H9 (cell line): ENCODE results near the gene NINL. TPM values are rescaled to one million over a fixed set of nuclear protein-coding genes. Genes with fewer than 3 reads are reported as not detected.

Experiments
- DNase-seq: peaks from one replicate; pipeline ENCODE4 v3.0.0-alpha.2; 2017
- H2AFZ ChIP-seq: one replicate; pipeline ENCODE4 v1.6.1; 2013; ENCODE audit warnings: mild to moderate bottlenecking, low read length, control low read depth, moderate library complexity
- H2AK5ac ChIP-seq: 2 replicates; pipeline ENCODE4 v1.6.1; 2013; ENCODE audit warnings: low read length, control low read depth, mixed read lengths; ENCODE audit not compliant: insufficient read length
- H2BK120ac ChIP-seq: one replicate; pipeline ENCODE4 v1.6.1; 2013; ENCODE audit warnings: low read depth, mild to moderate bottlenecking, low read length, control low read depth, inconsistent platforms; ENCODE audit not compliant: poor library complexity, severe bottlenecking
- H2BK12ac ChIP-seq: 2 replicates; pipeline ENCODE4 v1.6.1; 2013; ENCODE audit warnings: low read length, control low read depth, mixed read lengths, low read depth; ENCODE audit not compliant: insufficient read length
- H2BK15ac ChIP-seq: 2 replicates; pipeline ENCODE4 v1.6.1; 2013; ENCODE audit warnings: low read depth, low read length, control low read depth
- H2BK20ac ChIP-seq: one replicate; pipeline ENCODE4 v1.6.1; 2013; ENCODE audit warnings: low read depth, mild to moderate bottlenecking, low read length, control low read depth, inconsistent platforms; ENCODE audit not compliant: poor library complexity, severe bottlenecking
- H2BK5ac ChIP-seq: 2 replicates; pipeline ENCODE4 v1.6.1; 2013; ENCODE audit warnings: low read length, control low read depth, mixed read lengths; ENCODE audit not compliant: insufficient read length
- H3K14ac ChIP-seq: 2 replicates; pipeline ENCODE4 v1.6.1; 2013; ENCODE audit warnings: low read length, control low read depth; ENCODE audit not compliant: insufficient read depth
- H3K18ac ChIP-seq: 2 replicates; pipeline ENCODE4 v1.6.1; 2013; ENCODE audit warnings: low read depth, mild to moderate bottlenecking, mixed read lengths, low read length, control low read depth; ENCODE audit not compliant: insufficient read length
- H3K23ac ChIP-seq: 2 replicates; pipeline ENCODE4 v1.6.1; 2013; ENCODE audit warnings: low read length, control low read depth, mixed read lengths, low read depth; ENCODE audit not compliant: insufficient read length
- H3K23me2 ChIP-seq: 2 replicates; pipeline ENCODE4 v1.6.1; 2013; ENCODE audit warnings: low read depth, mild to moderate bottlenecking, mixed read lengths, low read length, control low read depth; ENCODE audit not compliant: insufficient read length, poor library complexity, severe bottlenecking
- H3K27ac ChIP-seq: 2 replicates; pipeline ENCODE4 v1.5.1; 2013; ENCODE audit warnings: low read length, control low read depth, mixed read lengths, low read depth; ENCODE audit not compliant: insufficient read length
- H3K27me3 ChIP-seq: 2 replicates; pipeline ENCODE4 v1.6.1; 2013; ENCODE audit warnings: low read length, control low read depth, inconsistent platforms; ENCODE audit not compliant: insufficient read depth
- H3K4ac ChIP-seq: 2 replicates; pipeline ENCODE4 v1.6.1; 2013; ENCODE audit warnings: low read depth, mild to moderate bottlenecking, control low read depth, inconsistent platforms, low read length, moderate library complexity
- H3K4me1 ChIP-seq: 2 replicates; pipeline ENCODE4 v1.6.1; 2013; ENCODE audit warnings: low read length, control low read depth, inconsistent platforms; ENCODE audit not compliant: insufficient read depth
- H3K4me2 ChIP-seq: 2 replicates; pipeline ENCODE4 v1.6.1; 2013; ENCODE audit warnings: low read length, control low read depth, mixed read lengths; ENCODE audit not compliant: insufficient read length, insufficient read depth
- H3K56ac ChIP-seq: 2 replicates; pipeline ENCODE4 v1.6.1; 2013; ENCODE audit warnings: low read depth, mild to moderate bottlenecking, mixed read lengths, low read length, control low read depth; ENCODE audit not compliant: insufficient read length
- H3K79me1 ChIP-seq: 2 replicates; pipeline ENCODE4 v1.6.1; 2013; ENCODE audit warnings: low read depth, mild to moderate bottlenecking, moderate library complexity, low read length, control low read depth, inconsistent platforms; ENCODE audit not compliant: insufficient read depth, poor library complexity, severe bottlenecking
- H3K79me2 ChIP-seq: 2 replicates; pipeline ENCODE4 v1.6.1; 2013; ENCODE audit warnings: low read length, control low read depth, inconsistent platforms; ENCODE audit not compliant: insufficient read depth
- H3K9ac ChIP-seq: 2 replicates; pipeline ENCODE4 v1.6.1; 2013; ENCODE audit warnings: low read length, control low read depth, mixed read lengths; ENCODE audit not compliant: insufficient read length; ENCODE audit errors: extremely low read depth
- H3K9me3 ChIP-seq: one replicate; pipeline ENCODE4 v1.6.1; 2013; ENCODE audit warnings: low read depth, low read length, inconsistent platforms; ENCODE audit not compliant: control insufficient read depth
- H3T11ph ChIP-seq: one replicate; pipeline ENCODE4 v1.6.1; 2013; ENCODE audit warnings: mild to moderate bottlenecking, low read length, control low read depth, inconsistent platforms
- H4K20me1 ChIP-seq: one replicate; pipeline ENCODE4 v1.6.1; 2013; ENCODE audit not compliant: control insufficient read depth, insufficient read length, insufficient read depth
- H4K5ac ChIP-seq: 2 replicates; pipeline ENCODE4 v1.6.1; 2013; ENCODE audit warnings: low read depth, mild to moderate bottlenecking, mixed read lengths, low read length, control low read depth; ENCODE audit not compliant: insufficient read length
- H4K8ac ChIP-seq: replicated peaks from 2 replicates; pipeline ENCODE4 v1.6.1; 2013; ENCODE audit warnings: low read length, control low read depth, mixed read lengths, low read depth; ENCODE audit not compliant: insufficient read length
- H4K91ac ChIP-seq: 2 replicates; pipeline ENCODE4 v1.6.1; 2013; ENCODE audit warnings: low read depth, mild to moderate bottlenecking, moderate library complexity, mixed read lengths, low read length, control low read depth; ENCODE audit not compliant: insufficient read length
- H3K27ac Mint-ChIP-seq, 3 experiments: 2 replicates in 2 of 3; 3 replicates in 1 of 3; pipeline ENCODE4 v1.8.0; 2020 to 2021; ENCODE audit warnings: mixed read lengths in 3 of 3, mild to moderate bottlenecking in 1 of 3, moderate library complexity in 1 of 3
- H3K27me3 Mint-ChIP-seq: 2 replicates; pipeline ENCODE4 v1.8.0; 2021; ENCODE audit warnings: low read depth, mild to moderate bottlenecking, moderate library complexity, mixed read lengths
- H3K36me3 Mint-ChIP-seq, 3 experiments: 2 replicates in 2 of 3; 3 replicates in 1 of 3; pipeline ENCODE4 v1.8.0; 2020 to 2021; ENCODE audit warnings: low read depth in 3 of 3, mixed read lengths in 3 of 3; ENCODE audit not compliant: insufficient read depth in 1 of 3
- H3K4me1 Mint-ChIP-seq, 2 experiments: 2 replicates each; pipeline ENCODE4 v1.8.0; 2020; ENCODE audit warnings: mixed read lengths in 2 of 2
- H3K4me3 Mint-ChIP-seq, 2 experiments: 2 replicates in 1 of 2; 3 replicates in 1 of 2; pipeline ENCODE4 v1.8.0; 2020 to 2021; ENCODE audit warnings: mild to moderate bottlenecking in 2 of 2, mixed read lengths in 2 of 2, moderate library complexity in 1 of 2
- H3K9me3 Mint-ChIP-seq, 2 experiments: 2 replicates in 1 of 2; 3 replicates in 1 of 2; pipeline ENCODE4 v1.8.0; 2020; ENCODE audit warnings: mild to moderate bottlenecking in 2 of 2, mixed read lengths in 2 of 2, moderate library complexity in 1 of 2
- WGBS: extraction: QIAGEN DNeasy Blood & Tissue Kit; methylation state at CpG from one replicate; pipeline ENCODE4 v1.1.7; 2013; ENCODE audit warnings: missing lambda C conversion rate, low lambda C conversion rate, mixed read lengths; ENCODE audit not compliant: insufficient read length; ENCODE audit errors: extremely low coverage; 5-methylcytosine and 5-hydroxymethylcytosine counted together
- total RNA-seq: library from RNA; stranded (reverse); gene quantifications from 2 replicates; pipeline ENCODE4 v1.2.1, GENCODE V29; 2021
- TF ChIP-seq, protein P1 (sequence below): fragments of 200-600 bp; sonication (generic); conservative IDR thresholded peaks from 3 replicates; pipeline ENCODE4 v1.8.0; 2021; ENCODE audit warnings: antibody characterized with exemption, mild to moderate bottlenecking

The NINL gene
- total RNA-seq, 1 experiment from 2014 or later, result 34.3 TPM

DNA sequence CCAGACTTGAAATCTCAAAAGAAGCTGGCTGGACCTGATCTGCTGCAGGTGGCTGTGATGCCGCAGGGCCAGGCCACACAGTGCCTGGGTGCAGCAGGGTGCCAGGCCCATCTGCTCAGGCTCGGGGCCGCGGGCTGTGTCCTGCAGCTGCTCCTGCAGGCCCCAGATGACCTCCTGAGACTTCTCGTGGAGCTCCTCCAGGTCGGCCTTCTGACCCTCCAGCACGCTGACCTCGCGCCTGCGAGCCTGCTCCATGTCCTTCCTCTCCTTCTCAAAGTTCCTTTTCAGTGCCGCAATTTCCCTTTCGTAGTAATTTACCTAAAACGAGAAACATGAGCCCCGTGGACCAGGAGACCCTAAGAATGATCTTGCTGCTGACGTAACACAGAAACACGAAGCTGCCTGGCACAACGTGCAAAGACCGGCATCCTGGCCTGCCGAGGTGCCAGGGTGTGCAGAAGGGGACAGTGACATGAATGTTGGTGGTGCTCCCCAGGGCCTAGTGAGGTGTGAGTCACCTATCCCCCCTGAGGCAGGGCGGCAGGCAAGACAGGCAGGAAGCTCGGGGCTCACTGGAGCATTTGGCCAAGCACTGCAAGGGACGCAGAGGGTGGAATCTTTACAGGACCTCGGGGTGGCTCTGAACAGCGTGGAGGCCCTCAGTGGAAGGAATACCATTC is 106.3 kb downstream of the NINL start:
- H2BK20ac ChIP-seq, result no peak overlapping the region
- H3K36me3 Mint-ChIP-seq, result peaks cover 49 to 67% (median 66%) of the 10 kb centered on the region in 3 experiments
- no CpG with 5 or more reads among the region's 24 CpGs for WGBS

More for the DNA sequence above, 106.3 kb downstream of the NINL start:
- H3K14ac ChIP-seq, result no peak overlapping the region
- no peak overlapping the region for H2BK120ac ChIP-seq
- H3K79me1 ChIP-seq, result no peaks in the 10 kb centered on the region
- Mint-ChIP-seq H3K27me3 (no peaks in the 10 kb centered on the region), H3K4me3 (no peak overlapping the region), H3K4me1 (peaks cover 0 to 6% of the 10 kb centered on the region in 2 experiments; a peak in 2 of 4 replicates), H3K27ac (peak overlapping the region in 2 of 3 experiments; percentile 75; a peak in 2 of 7 replicates), H3K9me3 (no peaks in the 10 kb centered on the region; a peak in 1 of 5 replicates)
- H3K4me1 ChIP-seq, result no peaks in the 10 kb centered on the region
- no peak for DNase-seq
- H3K4me2 ChIP-seq, result no peak overlapping the region
- H4K20me1 ChIP-seq, result no peaks in the 10 kb centered on the region
- no peak overlapping the region for H4K91ac ChIP-seq
- TF ChIP-seq, protein P1, sequence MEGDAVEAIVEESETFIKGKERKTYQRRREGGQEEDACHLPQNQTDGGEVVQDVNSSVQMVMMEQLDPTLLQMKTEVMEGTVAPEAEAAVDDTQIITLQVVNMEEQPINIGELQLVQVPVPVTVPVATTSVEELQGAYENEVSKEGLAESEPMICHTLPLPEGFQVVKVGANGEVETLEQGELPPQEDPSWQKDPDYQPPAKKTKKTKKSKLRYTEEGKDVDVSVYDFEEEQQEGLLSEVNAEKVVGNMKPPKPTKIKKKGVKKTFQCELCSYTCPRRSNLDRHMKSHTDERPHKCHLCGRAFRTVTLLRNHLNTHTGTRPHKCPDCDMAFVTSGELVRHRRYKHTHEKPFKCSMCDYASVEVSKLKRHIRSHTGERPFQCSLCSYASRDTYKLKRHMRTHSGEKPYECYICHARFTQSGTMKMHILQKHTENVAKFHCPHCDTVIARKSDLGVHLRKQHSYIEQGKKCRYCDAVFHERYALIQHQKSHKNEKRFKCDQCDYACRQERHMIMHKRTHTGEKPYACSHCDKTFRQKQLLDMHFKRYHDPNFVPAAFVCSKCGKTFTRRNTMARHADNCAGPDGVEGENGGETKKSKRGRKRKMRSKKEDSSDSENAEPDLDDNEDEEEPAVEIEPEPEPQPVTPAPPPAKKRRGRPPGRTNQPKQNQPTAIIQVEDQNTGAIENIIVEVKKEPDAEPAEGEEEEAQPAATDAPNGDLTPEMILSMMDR, result no peak
- H3K18ac ChIP-seq, result no peak overlapping the region
- H2BK12ac ChIP-seq, result no peak overlapping the region
- H3K4ac ChIP-seq, result no peak overlapping the region
- no peak overlapping the region for H2AK5ac ChIP-seq
- H3K79me2 ChIP-seq, result no peaks in the 10 kb centered on the region
- no peaks in the 10 kb centered on the region for H3K27me3 ChIP-seq
- H3K23me2 ChIP-seq, result no peaks in the 10 kb centered on the region
- H3K9ac ChIP-seq, result no peak overlapping the region
- no peak overlapping the region for H2BK15ac ChIP-seq
- H3K27ac ChIP-seq, result no peak overlapping the region
- no peak overlapping the region for H2AFZ ChIP-seq
- H3T11ph ChIP-seq, result no peak overlapping the region
- H3K23ac ChIP-seq, result no peak overlapping the region
- no peak overlapping the region for H3K56ac ChIP-seq
- H4K5ac ChIP-seq, result no peak overlapping the region
- no peak overlapping the region for H2BK5ac ChIP-seq
- H3K9me3 ChIP-seq, result no peaks in the 10 kb centered on the region
- no peak overlapping the region for H4K8ac ChIP-seq
